ENCODE measurements around the gene SPP2.

SPP2 gene

GRCh38 chr2:234026693-234027254 is 23.7 kb upstream of the SPP2 start:
- DNase-seq, result no peak
- TF ChIP-seq POLR2A (IDR thresholded peaks at IDR 0.05; ENCODE audit: low read length), result no peak
- no peak for TF ChIP-seq GATA1 (IDR thresholded peaks at IDR 0.05; ENCODE audit: low read depth, low read length)

GRCh38 chr2:234027641-234028040 is 22.9 kb upstream of the SPP2 start:
- TF ChIP-seq POLR2A (IDR thresholded peaks at IDR 0.05; ENCODE audit: low read length) (no peak), GATA1 (IDR thresholded peaks at IDR 0.05; ENCODE audit: low read depth, low read length) (no peak)
- DNase-seq, result no peak

DNA sequence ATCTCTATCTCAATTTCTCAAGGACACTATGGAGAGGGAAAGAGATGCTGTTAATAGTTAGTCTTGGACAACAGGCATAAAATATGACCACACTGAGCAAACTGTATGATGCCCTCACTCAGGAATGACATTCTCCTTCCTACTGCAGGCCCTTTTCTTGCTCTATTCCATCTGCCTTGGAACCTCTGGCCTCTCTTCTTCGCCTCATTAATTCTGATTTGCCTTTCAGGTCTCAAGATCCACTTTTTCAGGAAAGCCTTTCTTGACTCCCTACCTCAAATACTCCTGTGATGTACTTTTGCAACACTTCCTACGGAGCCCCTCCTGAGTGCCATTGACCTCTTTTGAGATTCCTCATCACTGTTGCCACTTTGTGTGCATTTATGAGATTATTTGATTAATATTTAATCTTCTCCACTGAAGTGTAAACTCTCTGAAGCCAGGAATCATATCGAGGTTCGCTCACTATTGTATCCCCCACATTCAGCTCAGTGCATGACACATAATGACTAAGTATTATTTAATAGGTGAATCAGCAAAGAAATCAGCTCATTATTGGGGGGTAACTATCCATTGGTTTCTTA is 21.3 kb upstream of the SPP2 start:
- TF ChIP-seq GATA1 (IDR thresholded peaks at IDR 0.05; ENCODE audit: low read depth, low read length), result no peak
- no peak for TF ChIP-seq POLR2A (IDR thresholded peaks at IDR 0.05; ENCODE audit: low read length)
- no peak for DNase-seq

DNA sequence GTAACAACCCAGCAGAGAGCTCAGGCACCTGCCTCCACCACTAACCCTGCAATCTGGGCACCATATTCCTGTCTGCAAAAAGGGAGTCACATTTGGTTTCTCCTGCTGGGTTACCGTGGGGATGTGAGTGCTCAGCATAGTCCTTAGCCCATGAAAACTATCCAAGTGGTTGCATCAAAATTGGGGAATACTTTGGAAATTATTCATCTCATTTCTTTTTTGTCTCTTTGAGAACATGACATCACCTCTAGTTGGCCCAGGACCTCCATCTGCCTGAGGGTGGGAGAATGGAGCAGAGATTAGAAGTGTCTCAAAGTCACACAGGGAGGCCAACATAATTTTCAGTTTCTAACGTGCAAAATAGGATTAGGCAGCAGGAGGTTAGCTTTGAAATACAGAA is 19.3 kb upstream of the SPP2 start:
- no peak for DNase-seq

DNA sequence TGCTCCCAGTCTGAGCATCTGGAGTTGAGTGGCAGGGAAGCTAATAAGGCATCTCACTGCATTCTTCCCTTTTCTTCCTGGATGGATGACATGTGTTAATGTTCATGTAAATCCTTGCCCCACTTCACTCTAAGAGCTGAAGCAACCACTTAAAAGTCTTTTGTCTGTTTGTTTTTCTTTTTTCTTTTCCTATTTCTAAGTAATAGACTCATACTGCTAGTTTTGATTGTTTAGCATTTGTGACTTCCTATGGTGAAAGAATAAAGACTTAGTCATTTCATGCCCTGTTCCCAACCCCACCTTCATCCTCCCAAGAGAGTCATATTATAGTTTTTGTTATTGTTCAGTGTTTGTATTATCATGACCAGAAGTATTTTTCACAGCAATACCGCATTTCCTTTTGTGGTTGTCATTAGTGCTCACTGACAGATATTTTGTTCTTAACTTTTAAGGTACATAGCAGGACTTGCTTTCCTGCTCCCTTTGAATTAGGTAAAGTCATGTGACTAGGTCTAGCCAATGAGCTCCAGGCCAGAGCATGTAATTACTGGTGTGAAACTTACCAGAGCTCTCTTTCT is 18.1 kb upstream of the SPP2 start:
- no peak for TF ChIP-seq POLR2A (IDR thresholded peaks at IDR 0.05; ENCODE audit: low read length)
- no peak for TF ChIP-seq GATA1 (IDR thresholded peaks at IDR 0.05; ENCODE audit: low read depth, low read length)
- no peak for DNase-seq

More for the DNA sequence above, 19.3 kb upstream of the SPP2 start:
- TF ChIP-seq POLR2A (IDR thresholded peaks at IDR 0.05; ENCODE audit: low read length) (no peak), GATA1 (IDR thresholded peaks at IDR 0.05; ENCODE audit: low read depth, low read length) (no peak)

DNA sequence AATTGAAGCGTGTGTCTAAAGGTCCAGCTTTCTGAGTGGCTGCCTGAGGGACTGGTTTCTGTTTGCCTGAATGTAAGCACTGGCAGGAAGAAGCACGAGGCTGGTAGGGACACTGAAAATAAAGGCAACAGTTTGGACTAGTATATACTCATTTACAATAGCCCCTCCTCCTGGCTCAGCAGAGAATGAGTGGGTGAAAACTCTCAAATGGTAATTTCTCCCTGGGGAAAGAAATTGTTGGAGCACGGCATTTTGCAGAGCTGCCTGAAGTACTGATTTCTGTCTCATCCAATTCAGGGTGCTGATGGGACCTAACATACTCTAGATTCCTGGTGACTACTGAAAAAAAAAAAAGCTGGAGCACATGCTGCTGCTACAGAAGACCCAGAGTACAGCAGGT is 17.3 kb upstream of the SPP2 start:
- no peak for TF ChIP-seq POLR2A (IDR thresholded peaks at IDR 0.05; ENCODE audit: low read length)
- no peak for TF ChIP-seq GATA1 (IDR thresholded peaks at IDR 0.05; ENCODE audit: low read depth, low read length)
- DNase-seq, result no peak

- no peak for DNase-seq
- no peak for TF ChIP-seq GATA1 (IDR thresholded peaks at IDR 0.05; ENCODE audit: low read depth, low read length)
- TF ChIP-seq POLR2A (IDR thresholded peaks at IDR 0.05; ENCODE audit: low read length), result no peak
Measured at GRCh38 chr2:234033885-234034284, 16.6 kb upstream of the SPP2 start.

GRCh38 chr2:234038076-234038802 is 12.3 kb upstream of the SPP2 start:
- no peak for TF ChIP-seq POLR2A (IDR thresholded peaks at IDR 0.05; ENCODE audit: low read length)
- TF ChIP-seq GATA1 (IDR thresholded peaks at IDR 0.05; ENCODE audit: low read depth, low read length), result no peak
- DNase-seq, result no peak

- TF ChIP-seq POLR2A (IDR thresholded peaks at IDR 0.05; ENCODE audit: low read length) (no peak), GATA1 (IDR thresholded peaks at IDR 0.05; ENCODE audit: low read depth, low read length) (no peak)
- DNase-seq, result no peak
Measured at GRCh38 chr2:234044157-234044556, 6.3 kb upstream of the SPP2 start.

GRCh38 chr2:234046521-234046920 is 4.0 kb upstream of the SPP2 start:
- TF ChIP-seq POLR2A (IDR thresholded peaks at IDR 0.05; ENCODE audit: low read length), result no peak
- no peak for DNase-seq

GRCh38 chr2:234047361-234047760 is 3.1 kb upstream of the SPP2 start:
- TF ChIP-seq POLR2A (IDR thresholded peaks at IDR 0.05; ENCODE audit: low read length) (no peak), GATA1 (IDR thresholded peaks at IDR 0.05; ENCODE audit: low read depth, low read length) (no peak)
- DNase-seq, result no peak

DNA sequence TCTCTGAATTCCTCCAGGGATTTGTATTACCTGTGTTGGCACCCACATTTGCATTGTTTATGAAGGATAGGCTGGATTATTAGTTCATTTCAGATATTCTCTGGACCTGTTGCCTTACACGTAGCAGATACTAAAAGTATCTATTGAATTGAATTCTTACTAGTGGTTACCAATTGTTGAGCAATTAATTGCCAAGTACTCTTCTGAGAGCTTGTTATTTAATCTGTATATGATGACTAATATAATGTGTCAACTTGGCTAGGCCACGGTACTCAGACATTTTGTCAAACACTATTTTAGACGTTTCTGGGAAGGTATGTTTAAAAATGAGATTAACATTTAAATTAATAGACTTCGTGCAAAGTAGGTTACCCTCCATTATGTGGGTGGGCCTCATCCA is 2.5 kb upstream of the SPP2 start:
- TF ChIP-seq POLR2A (IDR thresholded peaks at IDR 0.05; ENCODE audit: low read length) (no peak), GATA1 (IDR thresholded peaks at IDR 0.05; ENCODE audit: low read depth, low read length) (no peak)

DNA sequence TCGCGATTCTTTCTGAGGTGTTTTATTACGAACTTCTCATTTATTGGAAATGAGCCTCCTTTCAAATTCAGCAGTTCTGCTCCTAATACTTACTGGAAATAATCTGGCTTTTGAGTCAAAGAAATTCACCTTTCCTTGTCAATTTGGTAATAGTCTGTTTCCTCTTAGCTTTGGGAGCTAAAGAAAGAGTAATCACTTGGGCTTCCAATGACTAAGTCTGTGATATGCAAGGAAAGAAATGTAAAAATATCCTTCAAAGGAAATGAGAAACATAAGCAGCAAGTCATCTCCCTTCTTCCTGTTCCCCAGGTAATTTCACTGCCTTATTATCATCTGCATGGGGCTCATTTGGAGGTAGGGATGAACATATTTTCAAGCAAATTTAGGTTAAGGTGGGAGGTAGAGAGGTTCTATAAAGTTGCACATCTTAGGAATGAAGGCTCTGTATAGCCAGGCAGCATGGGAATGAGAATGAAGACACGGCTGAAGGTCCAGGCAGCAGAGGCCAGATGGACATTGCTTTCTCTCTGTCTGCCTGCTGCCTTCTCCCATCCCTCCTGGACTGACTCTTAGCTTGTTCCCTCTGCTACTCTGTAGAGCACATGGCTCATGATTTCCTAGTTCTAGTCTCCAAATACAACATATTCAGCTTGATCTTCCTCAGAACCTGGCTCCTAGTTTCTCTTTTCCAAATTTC is 1.0 kb downstream of the SPP2 start:
- no peak for DNase-seq
- TF ChIP-seq POLR2A (IDR thresholded peaks at IDR 0.05; ENCODE audit: low read length) (no peak), GATA1 (IDR thresholded peaks at IDR 0.05; ENCODE audit: low read depth, low read length) (no peak)

More for the DNA sequence above, 2.5 kb upstream of the SPP2 start:
- no peak for DNase-seq

DNA sequence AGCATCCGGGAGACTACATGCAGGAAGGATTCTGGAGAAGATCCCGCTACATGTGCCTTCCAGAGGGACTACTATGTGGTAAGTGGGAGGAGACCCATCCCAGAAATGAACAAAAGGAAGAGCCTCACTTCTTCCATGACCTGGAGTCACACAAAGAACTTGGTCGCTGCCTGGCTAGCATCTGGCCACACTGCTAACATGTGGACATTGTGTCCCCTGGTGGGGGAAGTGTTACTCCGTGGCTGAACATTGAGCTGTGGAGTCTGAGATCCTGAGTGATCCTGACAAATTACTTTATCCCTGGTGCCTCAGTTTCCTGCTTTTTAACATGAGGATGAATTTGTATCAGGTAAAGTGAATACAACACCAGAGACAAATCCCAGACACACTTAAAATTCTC is 8.4 kb downstream of the SPP2 start:
- no peak for DNase-seq
- TF ChIP-seq POLR2A (IDR thresholded peaks at IDR 0.05; ENCODE audit: low read length), result no peak
- no peak for TF ChIP-seq GATA1 (IDR thresholded peaks at IDR 0.05; ENCODE audit: low read depth, low read length)
